Pons (tissue), 1 donor: ENCODE data around the gene KCTD2.
A peak's percentile ranks its signal among the peaks of the same experiment; 100 is the strongest.
"Not testable (repeated sequence)": the region's sequence is repeated elsewhere in the genome, so short reads cannot be mapped to it uniquely, and the experiment has no call there.

ENCODE experiments used
- DNase-seq: peaks from one replicate; pipeline ENCODE4 v3.0.0-alpha.2; 2016; ENCODE audit warnings: low spot score

The KCTD2 gene

GRCh38 chr17:75046407-75047289 is at the start of gene KCTD2, which contains the start of gene ATP5PD:
Gene KCTD2, plus strand, starts transcription at chr17:75047225. Its CDS starts 26 bp downstream, at chr17:75047251.
Gene ATP5PD, minus strand, starts transcription at chr17:75046969. Its CDS starts 4,319 bp downstream, at chr17:75042650.
- DNase-seq = peak; percentile 97

GRCh38 chr17:74998783-74999182 is 48.2 kb upstream of the KCTD2 start:
- DNase-seq = no peak

DNA sequence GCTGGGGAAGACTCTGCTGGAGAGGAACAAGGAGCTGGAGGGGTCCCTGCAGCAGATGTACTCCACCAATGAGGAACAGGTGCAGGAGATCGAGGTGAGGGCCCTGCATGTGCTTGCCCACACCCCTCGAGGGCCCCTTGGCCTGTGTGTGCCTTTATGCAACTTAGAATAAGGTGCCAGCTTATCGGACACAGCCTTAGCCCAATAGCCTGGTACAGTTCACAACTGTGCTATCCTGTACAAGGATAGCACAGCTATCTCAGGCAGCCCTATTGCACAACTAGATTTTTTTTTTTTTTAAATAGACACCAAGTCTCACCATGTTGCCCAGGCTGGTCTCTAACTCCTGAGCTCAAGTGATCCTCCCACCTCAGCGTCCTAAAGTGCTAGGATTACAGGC is 47.5 kb upstream of the KCTD2 start:
- no peak for DNase-seq

DNA sequence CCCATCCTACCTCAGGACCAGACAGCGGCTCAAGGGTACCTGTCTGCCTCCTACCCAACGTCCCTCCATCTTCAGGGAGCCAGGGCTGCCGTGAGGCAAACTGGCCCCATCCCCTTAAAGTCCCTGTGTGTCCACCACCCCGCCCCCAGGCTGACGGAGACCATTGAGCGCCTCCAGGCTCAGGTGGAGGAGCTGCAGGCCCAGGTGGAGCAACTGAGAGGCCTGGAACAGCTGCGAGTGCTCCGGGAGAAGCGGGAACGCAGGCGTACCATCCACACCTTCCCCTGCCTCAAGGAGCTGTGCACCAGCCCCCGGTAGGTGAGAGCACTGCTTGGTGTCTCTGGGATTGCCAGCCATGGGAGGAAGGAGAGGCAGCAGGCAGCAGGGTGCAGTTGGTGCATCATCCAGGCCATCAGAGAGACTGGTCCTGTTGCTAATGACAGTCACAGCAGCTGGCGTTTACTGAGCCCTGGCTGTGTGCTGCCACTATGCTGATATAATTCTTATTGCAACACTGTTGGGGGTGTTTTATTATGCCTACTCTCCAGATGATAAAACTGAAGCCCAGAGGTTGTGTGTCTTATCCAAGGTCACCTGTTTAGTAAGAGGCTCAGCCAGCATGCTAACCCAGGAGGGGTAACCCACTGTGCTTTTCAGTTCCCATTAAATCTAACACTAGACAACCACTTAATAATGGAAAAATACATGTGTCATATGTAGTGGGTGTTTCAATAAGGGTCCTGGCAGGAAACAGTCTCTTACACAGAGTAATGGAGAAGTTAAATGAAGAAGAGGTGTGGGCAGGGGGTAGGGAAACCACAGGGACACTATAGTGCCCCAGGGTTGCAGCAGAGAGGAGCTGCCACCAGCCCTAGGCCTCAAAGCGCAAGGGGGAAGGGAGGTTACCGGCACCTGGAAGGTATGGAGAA is 44.8 kb upstream of the KCTD2 start:
- DNase-seq = no peak

DNA sequence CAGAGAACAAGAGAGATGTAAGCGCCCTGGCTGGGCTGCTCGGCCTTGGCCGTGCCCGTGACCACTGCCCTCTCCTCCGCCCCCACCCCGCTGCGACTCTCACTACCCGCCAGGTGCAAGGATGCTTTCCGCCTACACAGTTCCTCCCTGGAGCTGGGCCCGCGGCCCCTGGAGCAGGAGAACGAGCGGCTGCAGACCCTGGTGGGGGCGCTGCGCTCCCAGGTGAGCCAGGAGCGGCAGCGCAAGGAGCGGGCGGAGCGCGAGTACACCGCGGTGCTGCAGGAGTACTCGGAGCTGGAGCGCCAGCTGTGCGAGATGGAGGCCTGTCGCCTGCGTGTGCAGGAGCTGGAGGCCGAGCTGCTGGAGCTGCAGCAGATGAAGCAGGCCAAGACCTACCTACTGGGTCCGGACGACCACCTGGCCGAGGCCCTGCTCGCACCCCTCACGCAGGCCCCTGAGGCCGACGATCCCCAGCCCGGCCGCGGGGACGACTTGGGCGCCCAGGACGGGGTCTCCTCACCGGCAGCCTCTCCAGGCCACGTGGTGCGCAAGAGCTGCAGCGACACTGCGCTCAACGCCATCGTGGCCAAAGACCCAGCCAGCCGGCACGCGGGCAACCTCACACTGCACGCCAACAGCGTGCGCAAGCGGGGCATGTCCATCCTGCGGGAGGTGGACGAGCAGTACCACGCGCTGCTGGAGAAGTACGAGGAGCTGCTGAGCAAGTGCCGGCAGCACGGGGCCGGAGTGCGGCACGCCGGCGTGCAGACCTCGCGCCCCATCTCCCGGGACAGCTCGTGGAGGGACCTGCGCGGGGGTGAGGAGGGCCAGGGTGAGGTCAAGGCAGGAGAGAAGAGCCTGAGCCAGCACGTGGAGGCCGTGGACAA is 43.7 kb upstream of the KCTD2 start:
- DNase-seq = no peak

DNA sequence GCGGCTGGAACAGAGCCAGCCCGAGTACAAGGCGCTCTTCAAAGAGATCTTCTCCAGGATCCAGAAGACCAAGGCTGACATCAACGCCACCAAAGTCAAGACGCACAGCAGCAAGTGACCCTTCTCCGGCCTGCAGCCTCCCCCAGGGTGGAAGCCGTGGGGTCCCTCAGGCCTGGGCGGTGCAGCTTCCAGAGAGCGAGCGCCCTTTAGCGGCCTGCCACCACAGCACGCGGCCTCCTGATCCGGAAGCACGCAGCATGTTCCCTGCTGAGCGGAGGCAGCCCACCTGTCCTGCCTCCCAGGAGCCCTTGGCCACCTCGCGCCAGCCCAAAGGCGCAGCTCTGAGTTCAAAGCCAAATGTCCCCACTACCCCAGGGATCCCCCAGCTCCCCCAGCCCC is 43.1 kb upstream of the KCTD2 start:
- no peak for DNase-seq

DNA sequence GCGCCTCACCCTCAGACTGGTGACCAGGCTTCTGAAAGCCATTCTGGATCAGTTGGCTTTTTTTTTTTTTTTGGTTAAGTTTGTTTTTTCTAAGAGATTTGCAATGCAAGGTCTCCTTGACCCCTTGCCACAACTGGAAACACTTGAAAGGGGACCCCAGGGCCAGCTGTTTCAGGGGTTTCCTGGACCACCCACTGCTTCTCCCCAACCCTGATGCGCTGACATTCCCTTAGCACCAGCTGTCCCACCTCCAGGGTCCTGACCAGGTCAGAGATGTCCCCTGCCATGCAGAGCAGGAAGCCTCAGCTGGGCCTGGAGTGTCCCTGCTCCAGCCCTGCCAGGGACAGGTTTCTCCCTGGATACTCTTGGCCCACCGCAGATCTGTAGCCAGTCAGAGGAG is 42.7 kb upstream of the KCTD2 start:
- no peak for DNase-seq

GRCh38 chr17:75005291-75005690 is 41.7 kb upstream of the KCTD2 start:
- DNase-seq = no peak

DNA sequence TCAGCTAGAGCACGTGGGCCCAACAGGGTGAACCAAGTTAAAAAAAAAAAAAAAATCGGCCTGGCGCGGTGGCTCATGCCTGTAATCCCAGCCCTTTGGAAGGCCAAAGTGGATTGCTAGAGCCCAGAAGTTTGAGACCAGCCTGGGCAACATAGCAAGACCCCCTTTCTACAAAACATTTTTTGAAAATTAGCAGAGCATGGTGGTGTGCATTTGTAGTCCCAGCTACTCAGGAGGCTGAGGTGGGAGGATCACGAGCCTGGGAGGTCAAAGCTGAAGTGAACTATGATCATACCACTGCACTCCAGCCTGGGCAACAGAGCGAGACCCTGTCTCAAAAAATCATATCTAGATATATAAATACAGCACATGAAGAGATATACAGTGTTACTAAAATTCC is 40.9 kb upstream of the KCTD2 start:
- DNase-seq = not testable (repeated sequence)

- DNase-seq = no peak
Measured at GRCh38 chr17:75006653-75007052, 40.4 kb upstream of the KCTD2 start.

DNA sequence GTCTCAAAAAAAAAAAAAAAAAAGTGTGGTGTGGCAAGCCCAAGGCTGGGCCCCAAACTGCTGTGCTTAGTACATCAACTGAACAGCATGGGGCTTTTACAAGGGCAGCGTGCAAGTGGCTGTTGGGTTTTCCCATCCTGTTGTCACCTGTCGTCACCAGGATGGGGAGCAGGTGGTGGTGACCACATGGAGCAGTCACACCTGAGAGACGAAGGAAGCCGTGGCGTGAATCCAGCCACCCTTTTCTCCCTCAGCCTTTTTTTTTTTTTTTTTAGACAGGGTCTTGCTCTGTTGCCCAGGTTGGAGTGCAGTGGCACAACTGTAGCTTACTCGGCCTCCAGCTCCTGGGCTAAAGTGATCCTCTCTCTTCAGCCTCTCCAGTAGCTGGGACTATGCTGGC is 38.7 kb upstream of the KCTD2 start:
- no peak for DNase-seq

DNA sequence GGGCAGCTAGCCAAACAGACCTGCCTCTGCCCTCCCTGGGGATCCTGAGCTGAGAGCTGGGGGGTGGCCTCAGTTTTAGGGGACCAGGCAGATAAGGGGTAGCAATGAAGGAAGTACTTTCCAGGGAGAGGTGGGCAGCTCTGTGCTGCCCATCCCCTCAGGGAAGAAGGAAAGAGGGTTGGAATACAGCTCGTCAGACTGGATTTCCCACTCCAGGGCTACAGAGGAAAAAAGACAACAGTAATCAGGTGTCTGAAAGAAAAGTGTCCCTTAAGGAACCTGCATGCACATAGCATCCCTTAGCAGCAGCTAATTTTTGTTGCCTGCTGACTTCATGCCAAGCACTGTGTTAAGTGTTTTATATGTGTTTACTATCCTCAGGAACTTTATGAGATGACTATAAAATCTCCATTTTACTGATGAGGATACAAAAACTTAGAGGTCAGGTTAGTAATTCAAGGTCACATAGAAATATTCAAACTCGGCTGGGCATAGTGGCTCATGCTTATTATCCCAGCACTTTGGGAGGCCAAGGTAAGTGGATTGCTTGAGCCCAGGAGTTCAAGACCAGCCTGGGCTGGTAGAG is 37.8 kb upstream of the KCTD2 start:
- no peak for DNase-seq

DNA sequence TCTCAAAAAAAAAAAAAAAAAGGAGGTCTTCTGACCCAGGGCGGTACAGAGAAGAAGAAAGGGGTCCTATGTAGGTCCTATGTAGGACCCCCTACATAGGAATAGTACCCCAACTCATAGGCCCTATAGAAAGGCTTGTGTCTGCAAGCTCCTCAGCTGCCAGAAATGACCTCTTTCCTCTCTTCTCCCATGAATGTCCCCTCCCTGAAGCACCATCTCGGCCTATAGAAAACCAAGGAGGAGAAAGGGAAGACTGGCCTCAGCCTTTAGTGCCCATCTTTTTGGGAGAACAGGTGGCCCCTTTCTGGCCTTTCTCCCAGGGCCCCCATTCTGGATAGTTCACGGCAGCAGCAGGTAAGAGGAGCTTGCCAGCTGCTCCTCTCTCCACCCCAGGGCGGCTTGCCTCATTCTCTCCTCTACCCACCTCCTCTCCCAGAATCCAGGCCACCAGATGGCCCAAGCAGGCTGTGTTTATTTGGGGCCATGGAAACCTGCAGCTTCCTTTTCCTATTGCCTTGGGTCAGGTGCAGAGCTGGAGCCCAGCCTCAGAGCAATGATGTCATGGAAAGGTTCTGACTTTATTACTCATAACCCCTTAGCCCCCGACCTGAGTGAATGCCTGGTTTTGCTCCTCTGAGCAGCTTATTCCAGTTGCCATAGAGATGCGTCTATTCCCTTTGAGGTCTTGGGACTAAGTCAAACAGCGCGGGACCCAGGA is 36.2 kb upstream of the KCTD2 start:
- peak; percentile 34 for DNase-seq

- peak; percentile 64 for DNase-seq
Measured at GRCh38 chr17:75011401-75012095, 35.5 kb upstream of the KCTD2 start.

GRCh38 chr17:75012096-75012345 is 35.0 kb upstream of the KCTD2 start:
- DNase-seq = no peak

DNA sequence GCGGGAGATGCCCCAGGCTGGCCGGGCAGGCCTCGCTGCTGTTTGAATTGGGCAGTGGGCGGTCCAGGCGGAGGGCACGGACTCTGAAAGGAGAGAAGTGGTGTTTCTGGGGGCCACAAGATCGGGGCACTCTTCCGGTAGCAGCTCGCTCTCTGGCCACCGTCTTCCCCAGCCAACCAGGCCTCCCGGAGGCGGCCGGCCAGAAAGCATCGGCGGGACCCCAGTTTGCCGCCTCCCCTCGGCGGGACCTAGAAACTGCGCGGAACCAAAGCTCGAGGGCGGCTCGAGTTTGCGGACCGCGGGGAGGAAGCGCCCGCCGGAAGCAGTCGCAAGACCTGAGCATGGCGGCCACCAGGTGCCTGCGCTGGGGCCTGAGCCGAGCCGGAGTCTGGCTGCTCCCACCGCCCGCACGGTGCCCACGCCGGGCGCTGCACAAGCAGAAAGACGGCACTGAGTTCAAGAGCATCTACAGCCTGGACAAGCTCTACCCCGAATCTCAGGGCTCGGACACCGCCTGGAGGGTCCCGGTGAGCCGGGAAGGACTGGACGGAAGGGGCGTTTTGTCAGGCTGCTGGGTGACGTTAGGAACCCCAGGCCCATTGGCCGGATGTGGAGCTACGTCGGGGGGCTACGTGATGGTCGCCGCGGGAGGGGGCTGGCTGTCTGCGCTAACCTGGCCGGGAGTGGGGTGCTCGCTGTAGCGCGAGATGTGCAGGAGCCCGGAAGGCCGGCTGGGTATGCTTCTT is 34.5 kb upstream of the KCTD2 start, which contains the start of gene MRPL58:
MRPL58 (plus strand) TSS at position 325 of the 746 bp plus-strand sequence; CDS start at position 342, 17 bp downstream.
- peak; percentile 69 for DNase-seq

GRCh38 chr17:75013092-75013559 is 33.9 kb upstream of the KCTD2 start:
- DNase-seq = peak; percentile 46

GRCh38 chr17:75019146-75019545 is 27.9 kb upstream of the KCTD2 start:
- peak; percentile 45 for DNase-seq

DNA sequence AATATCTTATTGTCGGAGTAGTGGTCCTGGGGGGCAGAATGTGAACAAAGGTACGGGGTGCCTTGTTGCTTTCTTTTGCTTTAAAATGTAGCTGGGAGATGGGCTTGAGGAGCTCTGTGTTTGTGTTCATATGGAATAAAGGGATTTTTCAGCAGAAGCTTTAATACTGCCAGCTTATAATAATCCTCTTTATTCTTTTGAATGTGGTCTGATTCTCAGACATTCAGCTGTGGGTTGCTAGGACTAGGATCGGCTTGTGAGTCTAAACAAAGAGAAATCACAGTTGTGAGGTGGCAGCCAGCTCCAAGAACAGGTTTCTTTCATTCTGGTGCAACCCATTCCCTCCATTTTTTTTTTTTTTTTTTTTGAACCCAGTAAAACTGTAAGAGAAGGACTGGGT is 27.3 kb upstream of the KCTD2 start:
- peak; percentile 82 for DNase-seq
